ENCODE data around the gene TRIM31. TPM values are rescaled to one million over a fixed set of nuclear protein-coding genes. Genes with fewer than 3 reads are reported as not detected.

The TRIM31 gene
- total and polyA plus RNA-seq, 4 donors = 0.16 to 1.3 (median 0.48) TPM

DNA sequence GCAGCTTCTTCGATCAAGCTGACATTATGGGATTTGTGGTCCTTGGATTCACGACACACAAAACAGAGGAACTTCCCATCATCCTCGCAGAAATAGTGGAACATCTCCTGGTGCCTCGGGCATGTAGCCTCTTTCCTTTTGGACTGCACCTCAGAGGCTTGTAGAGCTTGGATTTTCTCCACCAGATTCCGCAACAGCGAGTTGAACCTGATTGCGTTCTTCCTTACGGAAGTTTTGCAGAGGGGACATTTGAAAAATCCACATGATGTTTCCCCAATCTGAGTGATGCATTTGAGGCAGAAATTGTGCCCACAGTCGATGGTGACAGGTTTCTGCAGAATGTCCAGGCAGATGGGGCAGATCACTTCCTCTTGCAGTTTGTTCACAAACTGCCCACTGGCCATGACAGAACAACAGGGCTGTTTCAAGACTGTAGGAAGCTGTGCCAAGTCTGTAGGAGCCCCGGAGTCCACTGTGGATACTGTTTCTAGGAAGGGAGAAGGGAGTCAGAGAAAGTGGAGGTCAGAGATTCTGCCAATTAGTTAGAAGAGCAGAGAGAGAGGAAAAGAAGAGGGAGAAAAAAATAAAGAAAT, 392 bp downstream of the TRIM31 start:
- no peaks in the 10 kb centered on the region for H3K36me3 ChIP-seq (ENCODE audit: control insufficient read depth in 4 of 4, insufficient read depth in 3 of 4, low read depth in 1 of 4, low read length in 3 of 4)
- 68% methylated on average over 10 of the region's 10 CpGs for WGBS
- no peak overlapping the region for H3K4me3 ChIP-seq (ENCODE audit: low read depth in 1 of 3, low read length in 3 of 3)
- peaks cover 0 to 10% (median 2%) of the 10 kb centered on the region in 4 donors for H3K27me3 ChIP-seq (ENCODE audit: control insufficient read depth in 4 of 4, insufficient read depth in 4 of 4, low read length in 3 of 4)
- no peaks in the 10 kb centered on the region for H3K9me3 ChIP-seq (ENCODE audit: control insufficient read depth in 4 of 4, low read length in 3 of 4)
- DNase-seq (ENCODE audit: low spot score) = no peak
- peaks cover 0 to 9% (median 1%) of the 10 kb centered on the region in 4 donors for H3K4me1 ChIP-seq (ENCODE audit: control insufficient read depth in 4 of 4, insufficient read depth in 4 of 4, low read length in 3 of 4)
- no peak for TF ChIP-seq RXRA (IDR thresholded peaks at IDR 0.05)
- TF ChIP-seq, protein P1, sequence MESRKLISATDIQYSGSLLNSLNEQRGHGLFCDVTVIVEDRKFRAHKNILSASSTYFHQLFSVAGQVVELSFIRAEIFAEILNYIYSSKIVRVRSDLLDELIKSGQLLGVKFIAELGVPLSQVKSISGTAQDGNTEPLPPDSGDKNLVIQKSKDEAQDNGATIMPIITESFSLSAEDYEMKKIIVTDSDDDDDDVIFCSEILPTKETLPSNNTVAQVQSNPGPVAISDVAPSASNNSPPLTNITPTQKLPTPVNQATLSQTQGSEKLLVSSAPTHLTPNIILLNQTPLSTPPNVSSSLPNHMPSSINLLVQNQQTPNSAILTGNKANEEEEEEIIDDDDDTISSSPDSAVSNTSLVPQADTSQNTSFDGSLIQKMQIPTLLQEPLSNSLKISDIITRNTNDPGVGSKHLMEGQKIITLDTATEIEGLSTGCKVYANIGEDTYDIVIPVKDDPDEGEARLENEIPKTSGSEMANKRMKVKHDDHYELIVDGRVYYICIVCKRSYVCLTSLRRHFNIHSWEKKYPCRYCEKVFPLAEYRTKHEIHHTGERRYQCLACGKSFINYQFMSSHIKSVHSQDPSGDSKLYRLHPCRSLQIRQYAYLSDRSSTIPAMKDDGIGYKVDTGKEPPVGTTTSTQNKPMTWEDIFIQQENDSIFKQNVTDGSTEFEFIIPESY (IDR thresholded peaks at IDR 0.05) = no peak
- TF ChIP-seq JUND (IDR thresholded peaks at IDR 0.05) = no peak
- no peak overlapping the region for H3K9ac ChIP-seq (ENCODE audit: low read depth in 1 of 2, low read length in 2 of 2)
- no peak overlapping the region for H3K27ac ChIP-seq (ENCODE audit: low read depth in 1 of 2, low read length in 2 of 2)

- TF ChIP-seq GABPA (IDR thresholded peaks at IDR 0.05 in 1 of 2, conservative IDR thresholded peaks at IDR 0.05 in 1 of 2) (no peak), YY1 (IDR thresholded peaks at IDR 0.05) (no peak), RXRA (IDR thresholded peaks at IDR 0.05) (no peak), RAD21 (IDR thresholded peaks at IDR 0.05) (no peak), NR2F2 (IDR thresholded peaks at IDR 0.05) (no peak), HNF4A (conservative IDR thresholded peaks at IDR 0.05) (no peak), FOXA1 (IDR thresholded peaks at IDR 0.05) (no peak), JUND (IDR thresholded peaks at IDR 0.05) (no peak)
- TF ChIP-seq, protein P2, sequence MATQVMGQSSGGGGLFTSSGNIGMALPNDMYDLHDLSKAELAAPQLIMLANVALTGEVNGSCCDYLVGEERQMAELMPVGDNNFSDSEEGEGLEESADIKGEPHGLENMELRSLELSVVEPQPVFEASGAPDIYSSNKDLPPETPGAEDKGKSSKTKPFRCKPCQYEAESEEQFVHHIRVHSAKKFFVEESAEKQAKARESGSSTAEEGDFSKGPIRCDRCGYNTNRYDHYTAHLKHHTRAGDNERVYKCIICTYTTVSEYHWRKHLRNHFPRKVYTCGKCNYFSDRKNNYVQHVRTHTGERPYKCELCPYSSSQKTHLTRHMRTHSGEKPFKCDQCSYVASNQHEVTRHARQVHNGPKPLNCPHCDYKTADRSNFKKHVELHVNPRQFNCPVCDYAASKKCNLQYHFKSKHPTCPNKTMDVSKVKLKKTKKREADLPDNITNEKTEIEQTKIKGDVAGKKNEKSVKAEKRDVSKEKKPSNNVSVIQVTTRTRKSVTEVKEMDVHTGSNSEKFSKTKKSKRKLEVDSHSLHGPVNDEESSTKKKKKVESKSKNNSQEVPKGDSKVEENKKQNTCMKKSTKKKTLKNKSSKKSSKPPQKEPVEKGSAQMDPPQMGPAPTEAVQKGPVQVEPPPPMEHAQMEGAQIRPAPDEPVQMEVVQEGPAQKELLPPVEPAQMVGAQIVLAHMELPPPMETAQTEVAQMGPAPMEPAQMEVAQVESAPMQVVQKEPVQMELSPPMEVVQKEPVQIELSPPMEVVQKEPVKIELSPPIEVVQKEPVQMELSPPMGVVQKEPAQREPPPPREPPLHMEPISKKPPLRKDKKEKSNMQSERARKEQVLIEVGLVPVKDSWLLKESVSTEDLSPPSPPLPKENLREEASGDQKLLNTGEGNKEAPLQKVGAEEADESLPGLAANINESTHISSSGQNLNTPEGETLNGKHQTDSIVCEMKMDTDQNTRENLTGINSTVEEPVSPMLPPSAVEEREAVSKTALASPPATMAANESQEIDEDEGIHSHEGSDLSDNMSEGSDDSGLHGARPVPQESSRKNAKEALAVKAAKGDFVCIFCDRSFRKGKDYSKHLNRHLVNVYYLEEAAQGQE (IDR thresholded peaks at IDR 0.05) = no peak
- TF ChIP-seq, protein P1 (IDR thresholded peaks at IDR 0.05) = no peak
- no peak for DNase-seq (ENCODE audit: low spot score)
- H3K36me3 ChIP-seq (ENCODE audit: control insufficient read depth in 4 of 4, insufficient read depth in 3 of 4, low read depth in 1 of 4, low read length in 3 of 4) = no peaks in the 10 kb centered on the region
- peaks cover 0 to 10% (median 2%) of the 10 kb centered on the region in 4 donors for H3K27me3 ChIP-seq (ENCODE audit: control insufficient read depth in 4 of 4, insufficient read depth in 4 of 4, low read length in 3 of 4)
- peaks cover 0 to 9% (median 1%) of the 10 kb centered on the region in 4 donors for H3K4me1 ChIP-seq (ENCODE audit: control insufficient read depth in 4 of 4, insufficient read depth in 4 of 4, low read length in 3 of 4)
- H3K4me3 ChIP-seq (ENCODE audit: low read depth in 1 of 3, low read length in 3 of 3) = no peak overlapping the region
- H3K9ac ChIP-seq (ENCODE audit: low read depth in 1 of 2, low read length in 2 of 2) = no peak overlapping the region
- H3K27ac ChIP-seq (ENCODE audit: low read depth in 1 of 2, low read length in 2 of 2) = no peak overlapping the region
- 53% methylated on average over 27 of the region's 27 CpGs for WGBS
- no peaks in the 10 kb centered on the region for H3K9me3 ChIP-seq (ENCODE audit: control insufficient read depth in 4 of 4, low read length in 3 of 4)
Measured at GRCh38 chr6:30111266-30111856, 1.5 kb downstream of the TRIM31 start.
